A204.1 (cell line): ENCODE measurements around the gene CBX6.

Source experiments
- FAIRE-seq: peaks from 2 replicates; lab custom pipeline; 2012; peaks lifted over from hg19 to GRCh38; lab: Jason Lieb, UNC

Gene CBX6

GRCh38 chr22:38840129-38840528, 31.9 kb downstream of the CBX6 start:
- no peak for FAIRE-seq

- FAIRE-seq, result no peak
Observed at GRCh38 chr22:38839686-38840085, 32.3 kb downstream of the CBX6 start.

GRCh38 chr22:38837414-38837928, 34.5 kb downstream of the CBX6 start:
- FAIRE-seq, result no peak

- FAIRE-seq, result no peak
Observed at GRCh38 chr22:38835888-38836301, 36.1 kb downstream of the CBX6 start.

GRCh38 chr22:38834991-38835390, 37.0 kb downstream of the CBX6 start:
- FAIRE-seq, result no peak

GRCh38 chr22:38834215-38834953, 37.6 kb downstream of the CBX6 start:
- FAIRE-seq, result no peak

GRCh38 chr22:38833061-38833460, 39.0 kb downstream of the CBX6 start:
- FAIRE-seq, result no peak

- no peak for FAIRE-seq
Observed at GRCh38 chr22:38832005-38832978, 39.7 kb downstream of the CBX6 start.

- no peak for FAIRE-seq
Observed at GRCh38 chr22:38831166-38831945, 40.7 kb downstream of the CBX6 start.

GRCh38 chr22:38830845-38831108, 41.2 kb downstream of the CBX6 start:
- no peak for FAIRE-seq

GRCh38 chr22:38830026-38830844, 41.8 kb downstream of the CBX6 start:
- FAIRE-seq, result no peak

GRCh38 chr22:38829485-38829884, 42.5 kb downstream of the CBX6 start:
- FAIRE-seq, result no peak

GRCh38 chr22:38828616-38829205, 43.3 kb downstream of the CBX6 start:
- FAIRE-seq, result no peak

- no peak for FAIRE-seq
Observed at GRCh38 chr22:38828191-38828590, 43.8 kb downstream of the CBX6 start.

GRCh38 chr22:38827510-38827909, 44.5 kb downstream of the CBX6 start:
- FAIRE-seq, result no peak

GRCh38 chr22:38826801-38827200, 45.2 kb downstream of the CBX6 start:
- no peak for FAIRE-seq

GRCh38 chr22:38826386-38826785, 45.6 kb downstream of the CBX6 start:
- FAIRE-seq, result no peak

- no peak for FAIRE-seq
Observed at GRCh38 chr22:38824585-38824984, 47.4 kb downstream of the CBX6 start.

- no peak for FAIRE-seq
Observed at GRCh38 chr22:38823637-38824036, 48.4 kb downstream of the CBX6 start.

GRCh38 chr22:38823076-38823475, 48.9 kb downstream of the CBX6 start:
- no peak for FAIRE-seq

GRCh38 chr22:38820020-38820419, 52.0 kb downstream of the CBX6 start:
- FAIRE-seq, result no peak
